Measurements from ENCODE around the gene ABCC1. TPM values are rescaled to one million over a fixed set of nuclear protein-coding genes. Genes with fewer than 3 reads are reported as not detected.
A peak's percentile ranks its signal among the peaks of the same experiment; 100 is the strongest.
"Not testable (repeated sequence)": the region's sequence is repeated elsewhere in the genome, so short reads cannot be mapped to it uniquely, and the experiment has no call there.

The ABCC1 gene
- total RNA-seq, 6 experiments from 2014 or later: 49.3 to 63.6 (median 57.1) TPM

GRCh38 chr16:16096858-16097213 lies 147.4 kb downstream of the ABCC1 start:
- H3K27me3 Mint-ChIP-seq (ENCODE audit: insufficient read depth): peaks cover 7% of the 10 kb centered on the region
- peaks cover 26% of the 10 kb centered on the region for H3K36me3 Mint-ChIP-seq (ENCODE audit: low read depth)
- H3K4me1 Mint-ChIP-seq (ENCODE audit: low read depth): peaks cover 23% of the 10 kb centered on the region
- no peak overlapping the region for H3K4me3 Mint-ChIP-seq
- peak overlapping the region; percentile 85; the same call in 1 of the 2 replicates for H3K27ac Mint-ChIP-seq
- no peak for TF ChIP-seq CTCF (IDR thresholded peaks at IDR 0.05)
- no peaks in the 10 kb centered on the region for H3K9me3 Mint-ChIP-seq
- DNase-seq: no peak

GRCh38 chr16:16099320-16099719 lies 149.9 kb downstream of the ABCC1 start:
- H3K27ac Mint-ChIP-seq: no peak overlapping the region
- peaks cover 37% of the 10 kb centered on the region for H3K36me3 Mint-ChIP-seq (ENCODE audit: low read depth)

GRCh38 chr16:16100631-16101030 lies 151.2 kb downstream of the ABCC1 start:
- Mint-ChIP-seq H3K27me3 (ENCODE audit: insufficient read depth) (peaks cover 4% of the 10 kb centered on the region), H3K4me3 (no peak overlapping the region), H3K4me1 (ENCODE audit: low read depth) (peaks cover 22% of the 10 kb centered on the region), H3K9me3 (no peaks in the 10 kb centered on the region), H3K27ac (no peak overlapping the region), H3K36me3 (ENCODE audit: low read depth) (peaks cover 42% of the 10 kb centered on the region)
- no peak for DNase-seq
- no peak for TF ChIP-seq CTCF (IDR thresholded peaks at IDR 0.05)

More at GRCh38 chr16:16099320-16099719, 149.9 kb downstream of the ABCC1 start:
- Mint-ChIP-seq H3K27me3 (ENCODE audit: insufficient read depth) (peaks cover 4% of the 10 kb centered on the region), H3K4me1 (ENCODE audit: low read depth) (peaks cover 23% of the 10 kb centered on the region), H3K4me3 (no peak overlapping the region), H3K9me3 (no peaks in the 10 kb centered on the region)
- no peak for TF ChIP-seq CTCF (IDR thresholded peaks at IDR 0.05)
- DNase-seq: no peak

- H3K9me3 Mint-ChIP-seq: no peaks in the 10 kb centered on the region
- H3K4me1 Mint-ChIP-seq (ENCODE audit: low read depth): peaks cover 12% of the 10 kb centered on the region
- peaks cover 4% of the 10 kb centered on the region for H3K27me3 Mint-ChIP-seq (ENCODE audit: insufficient read depth)
- H3K27ac Mint-ChIP-seq: no peak overlapping the region; the same call in 1 of the 2 replicates
- no peak overlapping the region for H3K4me3 Mint-ChIP-seq
- peaks cover 42% of the 10 kb centered on the region for H3K36me3 Mint-ChIP-seq (ENCODE audit: low read depth)
- TF ChIP-seq CTCF (IDR thresholded peaks at IDR 0.05): no peak
- DNase-seq: no peak
Observed at GRCh38 chr16:16101585-16101984, 152.2 kb downstream of the ABCC1 start.

GRCh38 chr16:16102738-16103137 lies 153.3 kb downstream of the ABCC1 start:
- Mint-ChIP-seq H3K36me3 (ENCODE audit: low read depth) (peaks cover 44% of the 10 kb centered on the region), H3K4me3 (no peak overlapping the region), H3K4me1 (ENCODE audit: low read depth) (peaks cover under 1% of the 10 kb centered on the region; the same call in 1 of the 2 replicates), H3K9me3 (no peaks in the 10 kb centered on the region), H3K27ac (no peak overlapping the region), H3K27me3 (ENCODE audit: insufficient read depth) (peaks cover 4% of the 10 kb centered on the region)
- no peak for TF ChIP-seq CTCF (IDR thresholded peaks at IDR 0.05)
- no peak for DNase-seq

GRCh38 chr16:16104132-16104803 lies 154.9 kb downstream of the ABCC1 start:
- H3K27me3 Mint-ChIP-seq (ENCODE audit: insufficient read depth); DNase-seq; H3K4me3 Mint-ChIP-seq; H3K27ac Mint-ChIP-seq; H3K9me3 Mint-ChIP-seq; H3K4me1 Mint-ChIP-seq (ENCODE audit: low read depth): not testable (repeated sequence)
- H3K36me3 Mint-ChIP-seq (ENCODE audit: low read depth): peaks cover 39% of the 10 kb centered on the region

GRCh38 chr16:16104804-16105141 lies 155.4 kb downstream of the ABCC1 start:
- DNase-seq; H3K9me3 Mint-ChIP-seq; H3K4me1 Mint-ChIP-seq (ENCODE audit: low read depth); H3K27ac Mint-ChIP-seq; H3K4me3 Mint-ChIP-seq; H3K27me3 Mint-ChIP-seq (ENCODE audit: insufficient read depth): not testable (repeated sequence)
- H3K36me3 Mint-ChIP-seq (ENCODE audit: low read depth): peaks cover 42% of the 10 kb centered on the region
